CMK (cell line): ENCODE measurements around the gene C10orf95.
"Not testable (repeated sequence)": the region's sequence is repeated elsewhere in the genome, so short reads cannot be mapped to it uniquely, and the experiment has no call there.

ENCODE experiments used
- DNase-seq: peaks from one replicate; pipeline ENCODE4 v3.0.0-alpha.2; 2010; ENCODE audit warnings: low read depth

C10orf95 gene, protein sequence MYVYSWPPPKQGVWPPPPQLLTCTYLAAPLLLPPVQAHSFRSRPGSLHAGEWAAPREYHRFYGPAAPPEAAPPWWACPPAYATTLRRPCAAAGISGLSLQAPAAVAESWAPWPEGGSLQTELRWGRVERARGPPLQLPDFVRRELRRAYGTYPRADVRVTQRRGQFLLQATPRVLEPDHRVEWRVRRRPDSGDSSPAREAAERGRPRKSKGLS

DNA sequence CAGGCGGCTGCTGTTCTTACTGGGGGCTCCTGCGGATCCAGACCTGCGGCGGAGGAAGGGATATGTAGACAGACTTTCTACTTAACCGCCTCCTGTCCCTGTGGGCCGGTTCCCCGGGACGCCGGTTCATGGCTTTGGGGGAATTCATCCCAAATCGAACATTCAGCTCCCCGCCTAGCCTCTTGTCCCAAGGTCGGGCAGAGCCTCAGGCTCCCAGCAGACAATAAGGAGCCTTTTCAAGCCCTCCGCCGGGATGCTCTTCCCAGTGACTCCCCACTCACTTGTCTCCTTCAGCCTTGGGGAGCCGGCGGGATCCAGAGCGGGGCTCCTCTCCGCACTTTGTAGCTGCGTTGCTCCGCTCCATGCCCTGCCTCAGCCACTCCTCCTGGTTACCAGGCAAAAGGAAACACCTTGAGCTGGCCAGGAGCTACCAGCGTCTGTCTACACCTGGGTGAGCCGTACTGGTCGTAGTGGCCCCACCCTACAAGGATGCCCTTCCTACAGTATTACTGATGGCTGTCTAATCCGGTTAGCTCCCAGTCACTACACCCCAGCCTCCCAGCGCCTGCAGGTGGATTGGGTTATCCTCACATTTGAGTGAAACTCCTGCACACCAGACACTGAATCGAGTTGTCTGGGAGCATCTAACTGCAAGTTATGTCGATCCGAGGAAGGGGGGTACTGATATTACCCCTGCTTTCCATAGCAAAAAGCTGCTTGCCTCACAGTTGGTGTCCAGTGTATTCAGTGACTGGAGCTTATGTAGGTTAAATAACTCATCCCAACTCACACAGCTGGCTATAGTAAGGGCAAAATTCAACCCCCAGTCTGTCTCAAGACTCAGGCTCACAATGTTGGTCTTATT, at the start of gene C10orf95:
C10orf95 (minus strand) TSS at position 439 of the 865 bp plus-strand sequence. CDS start 450 bp downstream, outside the sequence.
- no peak for DNase-seq

DNA sequence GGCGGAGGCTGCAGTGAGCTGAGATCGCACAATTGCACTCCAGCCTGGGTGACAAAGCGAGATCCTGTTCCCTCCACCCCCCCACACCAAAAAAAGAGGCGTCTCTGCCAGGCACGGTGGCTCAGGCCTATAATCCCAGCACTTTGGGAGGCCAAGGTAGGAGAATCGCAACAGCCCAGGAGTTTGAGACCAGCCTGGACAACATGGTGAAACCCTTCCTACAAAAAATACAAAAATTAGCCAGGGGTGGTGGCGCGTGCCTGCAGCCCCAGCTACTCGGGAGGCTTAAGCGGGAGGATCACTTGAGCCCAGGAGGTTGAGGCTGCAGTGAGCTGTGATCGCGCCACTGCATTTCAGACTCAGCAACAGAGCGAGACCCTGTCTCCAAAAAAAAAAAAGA, 49.3 kb upstream of the C10orf95 start:
- DNase-seq: not testable (repeated sequence)

DNA sequence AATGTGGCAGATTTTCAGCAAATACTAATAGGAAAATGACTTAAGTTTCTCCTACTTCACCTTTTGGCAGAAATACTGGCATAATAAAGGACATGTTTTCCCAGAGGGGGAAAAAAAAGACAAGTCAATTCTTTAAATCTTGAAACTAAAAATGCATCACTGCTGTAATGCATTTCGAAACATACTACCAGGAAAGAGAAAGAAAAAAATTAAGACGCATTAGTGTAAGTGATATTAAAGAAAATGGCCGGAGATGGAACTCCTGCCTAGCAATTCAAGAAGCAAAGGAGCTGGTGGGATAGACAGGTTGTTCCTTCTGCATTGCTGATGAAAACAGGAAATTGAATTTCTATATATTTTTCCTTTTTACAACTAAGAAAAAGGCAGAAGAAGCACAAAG, 48.0 kb upstream of the C10orf95 start:
- DNase-seq: no peak

DNA sequence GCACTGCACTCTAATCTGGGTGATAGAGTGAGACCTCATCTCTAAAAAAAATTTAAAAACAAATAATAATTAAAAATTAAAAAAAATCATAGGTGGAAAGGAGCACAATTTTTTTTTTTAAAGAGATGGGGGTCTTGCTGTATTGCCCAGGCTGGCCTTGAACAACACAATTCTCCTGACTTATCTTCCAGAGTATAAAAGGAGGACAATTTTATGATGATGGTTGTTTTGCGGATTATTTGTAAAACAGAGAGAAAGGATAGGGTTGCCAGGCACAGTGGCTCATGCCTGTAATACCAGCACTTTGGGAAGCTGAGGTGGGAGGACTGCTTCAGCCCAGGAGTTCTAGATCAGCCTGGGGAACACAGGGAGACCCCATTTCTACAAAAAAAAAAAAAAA, 46.2 kb upstream of the C10orf95 start:
- no peak for DNase-seq

DNA sequence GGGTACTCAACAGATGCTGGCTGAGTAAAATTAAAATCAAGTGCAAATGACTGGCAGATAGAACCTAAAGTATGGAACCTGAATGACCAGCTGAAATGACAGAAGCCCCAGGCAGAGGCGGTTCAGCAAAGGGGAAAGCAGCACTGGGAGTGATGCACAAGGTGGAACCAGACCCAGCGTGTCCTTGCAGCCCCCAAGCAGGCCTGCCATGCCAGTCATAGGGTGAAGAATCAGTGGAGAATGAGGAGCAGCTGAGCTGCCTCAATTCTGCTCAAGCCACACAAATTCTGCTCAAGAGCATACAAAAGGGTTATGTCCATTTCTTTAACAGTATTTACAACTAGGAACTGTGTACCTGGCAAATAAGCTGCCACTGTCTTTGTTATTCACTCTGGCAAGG, 42.4 kb upstream of the C10orf95 start:
- DNase-seq: no peak

DNA sequence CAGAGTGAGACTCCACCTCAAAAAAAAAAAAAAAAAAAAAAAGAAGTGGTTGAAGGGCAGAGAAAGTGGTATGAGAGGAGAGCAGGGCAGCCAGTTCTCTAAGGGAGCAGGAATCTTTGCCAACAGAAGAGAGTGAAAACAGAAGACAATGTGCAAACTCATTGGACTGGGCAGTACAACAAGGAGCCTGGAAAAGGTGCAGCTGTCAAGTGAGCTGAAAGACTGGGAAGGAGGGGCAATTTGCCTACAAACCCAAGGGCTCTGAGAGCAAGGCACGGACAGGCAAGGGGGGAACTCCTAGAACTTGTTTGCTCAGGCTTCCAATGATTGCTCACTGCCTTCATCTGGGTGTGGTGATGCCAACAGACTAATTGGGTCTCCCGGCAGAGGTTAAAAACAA, 41.6 kb upstream of the C10orf95 start:
- DNase-seq: no peak

DNA sequence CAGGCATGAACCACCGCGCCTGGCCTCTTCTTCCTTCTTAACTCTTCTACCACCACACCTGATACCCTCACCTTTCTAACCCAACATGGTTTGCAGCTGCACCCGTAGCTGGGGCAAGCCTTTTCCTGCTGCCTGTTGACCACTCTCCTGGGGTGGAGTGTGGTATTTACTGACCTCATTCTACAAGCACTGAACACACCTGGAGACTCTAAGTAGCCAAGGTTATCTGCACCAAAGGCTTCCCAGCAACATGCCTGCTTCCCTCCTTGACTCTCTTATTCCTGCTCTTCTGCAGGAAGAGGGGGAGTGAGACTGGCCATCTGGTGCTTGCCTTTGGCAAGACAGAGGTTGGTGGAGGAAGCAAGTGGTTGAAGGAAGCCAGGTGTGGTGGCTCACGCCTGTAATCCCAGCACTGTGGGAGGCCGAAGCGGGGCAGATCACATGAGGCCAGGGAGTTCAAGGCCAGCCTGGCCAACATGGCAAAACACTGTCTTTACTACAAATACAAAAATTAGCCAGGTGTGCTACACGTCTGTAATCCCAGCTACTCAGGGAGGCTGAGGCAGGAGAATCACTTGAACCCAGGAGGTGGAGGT, 41.1 kb upstream of the C10orf95 start:
- DNase-seq: no peak

DNA sequence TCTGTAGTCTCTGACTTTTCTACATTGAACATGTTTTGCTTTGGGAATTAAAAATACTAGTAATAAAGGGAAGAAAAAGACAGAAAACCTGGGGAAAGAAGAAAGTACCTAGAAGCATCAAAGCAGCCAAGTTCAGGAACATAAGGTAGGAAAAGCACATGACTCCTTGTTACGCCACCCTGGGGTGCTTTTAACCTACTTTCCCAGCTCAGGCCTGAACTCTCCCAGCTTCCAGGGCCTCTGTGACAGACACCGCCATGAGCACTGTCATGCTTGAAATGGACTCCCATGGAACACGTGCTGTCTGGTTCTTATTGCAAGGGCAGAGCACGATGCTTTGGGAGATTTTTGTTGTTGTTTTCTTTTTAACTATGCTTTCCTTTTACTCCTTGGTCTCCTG, 39.8 kb upstream of the C10orf95 start:
- no peak for DNase-seq

DNA sequence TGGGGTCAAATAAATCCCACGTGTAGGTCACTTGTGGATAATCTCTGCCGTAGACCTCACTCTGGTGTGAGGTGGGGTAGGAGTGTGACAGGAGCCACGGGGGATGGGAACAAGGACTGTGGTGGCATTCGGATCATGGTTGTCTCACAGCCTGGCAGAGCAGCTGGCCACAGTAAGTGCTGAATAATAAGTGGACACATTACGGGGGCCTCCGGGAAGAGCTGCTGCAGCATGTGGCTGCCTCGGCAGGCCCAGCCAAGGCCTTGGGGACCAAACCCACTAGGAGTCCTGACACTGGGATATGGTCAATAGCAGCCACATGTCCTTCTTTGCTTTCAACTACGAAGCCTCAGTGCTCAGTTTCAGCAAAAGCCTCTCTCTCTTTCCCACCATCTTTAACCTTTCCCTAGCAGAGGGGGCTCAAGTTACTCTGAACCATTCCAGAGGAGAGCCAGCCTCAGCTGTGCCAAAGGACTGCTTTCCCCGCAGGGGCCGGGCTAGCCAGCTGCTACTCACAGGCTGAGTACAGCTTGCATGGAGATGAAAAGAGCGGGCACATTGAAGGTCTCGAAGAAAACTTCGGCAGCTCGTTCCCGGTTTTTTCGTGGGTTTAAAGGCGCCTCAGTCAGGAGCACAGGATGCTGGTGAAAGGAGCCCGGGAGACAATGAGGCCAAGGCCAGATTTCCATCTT, 33.9 kb upstream of the C10orf95 start:
- no peak for DNase-seq

DNA sequence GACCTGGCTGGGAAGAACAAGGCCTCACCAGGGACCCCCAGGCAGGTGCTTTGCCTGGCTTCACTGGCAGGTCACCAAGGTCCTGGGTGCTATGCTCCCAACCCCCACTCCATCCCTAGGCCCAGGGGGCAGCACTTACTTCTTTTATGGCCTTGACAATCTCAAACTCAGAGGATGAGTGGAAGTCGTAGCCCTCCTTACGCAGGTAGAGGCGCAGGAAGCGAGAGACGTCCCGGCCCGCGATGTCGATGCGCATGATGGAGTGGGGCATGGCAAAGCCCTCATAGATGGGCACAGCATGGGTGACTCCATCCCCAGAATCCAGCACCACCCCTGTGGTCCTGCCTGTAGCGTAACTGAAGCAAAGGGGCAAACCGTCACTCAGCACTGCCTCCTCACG, 32.7 kb upstream of the C10orf95 start:
- no peak for DNase-seq

DNA sequence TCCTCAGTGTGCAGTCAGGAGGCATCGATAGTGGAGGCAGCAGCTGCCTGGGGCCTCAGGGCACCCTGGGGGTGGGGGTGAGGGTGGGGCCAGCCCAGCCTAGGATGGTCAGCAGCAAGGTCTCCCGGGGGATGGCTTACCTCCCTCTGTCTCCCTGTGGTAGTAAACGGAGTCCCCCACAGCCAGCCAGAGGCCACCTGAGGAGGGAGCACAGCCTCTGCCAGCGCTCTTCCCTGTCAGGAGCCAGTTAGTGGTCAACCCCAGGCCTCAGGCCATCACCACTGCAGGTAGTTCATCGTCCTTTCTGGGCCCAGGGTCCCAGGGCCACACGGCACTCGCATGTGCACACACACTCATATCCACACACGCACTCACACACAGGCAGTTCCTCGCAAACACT, 29.1 kb upstream of the C10orf95 start:
- no peak for DNase-seq

DNA sequence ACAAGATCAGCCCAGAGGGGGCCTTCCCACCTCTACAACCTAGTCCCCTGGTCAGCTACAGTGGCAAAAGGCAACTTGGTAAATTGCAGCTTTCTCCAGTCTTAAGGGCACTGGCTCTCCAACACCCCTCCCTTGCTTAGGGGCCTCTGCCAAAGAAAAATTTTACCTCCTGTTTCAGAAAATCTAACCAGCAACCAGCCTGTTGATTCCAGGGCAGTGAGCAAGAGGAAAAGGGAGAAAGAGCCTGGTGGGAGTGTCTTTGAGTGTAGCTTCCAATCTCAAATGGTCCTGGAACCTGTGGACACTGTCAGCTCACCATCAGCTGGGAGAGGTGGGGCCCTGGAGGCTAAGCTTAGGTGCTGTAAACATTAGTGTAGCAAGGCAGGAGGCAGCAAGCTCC, 28.3 kb upstream of the C10orf95 start:
- no peak for DNase-seq

DNA sequence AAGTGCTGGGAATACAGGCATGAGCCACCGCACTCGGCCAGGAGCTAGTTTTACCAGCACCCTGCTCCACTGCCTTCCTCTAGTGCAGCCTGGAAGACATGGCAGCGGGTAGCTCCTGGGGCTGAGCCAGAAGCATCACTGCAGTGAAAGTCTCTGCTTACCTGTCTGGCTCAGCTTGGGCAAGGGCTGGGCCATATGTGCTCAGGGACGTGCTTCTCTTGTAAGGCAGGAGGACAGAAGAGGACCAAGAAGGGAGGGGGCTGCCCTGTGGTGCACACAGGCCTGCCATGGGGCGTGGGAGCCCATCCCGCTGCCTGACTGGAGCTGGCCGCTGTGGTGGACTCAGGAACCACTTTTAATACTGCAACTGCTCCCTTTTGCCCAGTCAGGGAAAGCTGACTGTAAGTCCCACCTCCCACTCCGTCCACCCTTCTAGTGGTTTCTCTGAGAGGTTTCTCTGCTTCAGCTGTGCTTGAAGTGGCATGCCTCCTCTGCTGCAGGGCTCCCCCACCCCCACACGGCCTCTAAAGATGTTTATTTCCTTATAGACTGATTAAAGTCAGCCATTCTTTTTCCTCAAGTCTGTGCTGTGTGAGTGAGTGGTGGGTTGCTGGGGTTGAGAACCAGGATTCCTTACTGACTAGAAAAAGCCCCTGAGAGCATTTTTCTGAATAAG, 25.3 kb upstream of the C10orf95 start:
- no peak for DNase-seq

DNA sequence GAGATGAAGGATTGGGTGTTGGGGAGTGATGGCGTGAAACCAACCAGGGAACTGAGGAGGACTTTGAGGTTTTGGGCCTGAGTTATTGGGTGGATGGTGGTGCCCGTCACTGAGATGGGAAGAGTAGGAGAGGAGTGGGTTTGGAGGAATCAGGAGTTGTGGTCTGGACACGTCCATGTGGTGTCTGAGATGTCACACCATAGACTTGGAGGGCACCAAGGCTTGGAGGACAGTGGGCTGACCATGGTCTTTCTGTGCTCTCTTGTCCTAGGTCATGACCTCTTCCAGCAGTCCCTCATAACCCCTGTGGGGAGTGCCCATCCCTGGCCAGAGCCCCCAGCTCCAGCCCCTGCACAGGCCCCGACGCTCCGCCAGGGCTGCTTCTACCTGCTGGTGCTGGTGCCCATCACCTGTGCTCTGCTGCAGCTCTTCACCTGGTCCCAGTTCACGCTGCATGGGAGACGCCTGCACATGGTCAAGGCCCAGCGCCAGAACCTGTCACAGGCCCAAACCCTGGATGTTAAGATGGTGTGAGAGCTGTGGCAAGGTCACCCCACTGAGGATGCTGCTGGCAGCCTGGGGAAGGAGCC, 24.2 kb upstream of the C10orf95 start:
- DNase-seq: no peak

DNA sequence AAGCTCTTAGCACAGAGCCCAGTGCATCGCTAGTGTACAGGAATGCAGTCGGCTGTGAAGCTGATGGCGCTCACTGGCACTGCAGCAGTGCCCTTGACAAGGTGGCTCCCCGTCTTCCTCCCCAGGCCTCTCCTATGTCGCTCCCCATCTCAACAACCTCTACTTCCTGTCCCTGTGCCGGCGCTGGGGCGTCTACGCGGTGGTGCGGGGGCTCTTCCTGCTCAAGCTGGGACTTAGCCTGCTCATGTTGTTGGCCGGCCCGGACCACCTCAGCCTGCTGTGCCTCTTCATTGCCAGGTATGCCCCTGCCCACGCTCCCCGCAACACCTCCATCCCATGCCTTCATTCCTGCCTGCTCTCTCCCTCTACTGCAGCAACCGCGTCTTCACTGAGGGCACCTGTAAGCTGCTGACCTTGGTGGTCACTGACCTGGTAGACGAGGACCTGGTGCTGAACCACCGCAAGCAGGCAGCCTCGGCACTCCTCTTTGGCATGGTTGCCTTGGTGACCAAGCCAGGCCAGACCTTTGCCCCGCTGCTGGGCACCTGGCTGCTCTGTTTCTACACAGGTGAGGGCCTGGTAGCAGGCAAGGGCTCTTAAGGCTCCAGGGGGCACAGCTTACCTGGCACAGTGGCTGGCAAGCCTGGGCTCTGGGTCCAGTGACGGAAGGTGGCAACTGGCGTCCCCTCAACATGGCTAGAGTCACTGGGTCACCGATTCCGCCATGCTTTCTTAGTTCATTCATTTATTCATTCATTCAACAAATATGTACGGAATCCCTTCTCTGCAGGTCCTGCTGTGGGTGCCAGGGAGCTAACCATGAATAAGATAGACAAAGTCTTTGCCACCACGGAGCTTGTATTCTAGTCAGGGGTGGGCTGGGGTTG, 22.3 kb upstream of the C10orf95 start:
- DNase-seq: no peak

DNA sequence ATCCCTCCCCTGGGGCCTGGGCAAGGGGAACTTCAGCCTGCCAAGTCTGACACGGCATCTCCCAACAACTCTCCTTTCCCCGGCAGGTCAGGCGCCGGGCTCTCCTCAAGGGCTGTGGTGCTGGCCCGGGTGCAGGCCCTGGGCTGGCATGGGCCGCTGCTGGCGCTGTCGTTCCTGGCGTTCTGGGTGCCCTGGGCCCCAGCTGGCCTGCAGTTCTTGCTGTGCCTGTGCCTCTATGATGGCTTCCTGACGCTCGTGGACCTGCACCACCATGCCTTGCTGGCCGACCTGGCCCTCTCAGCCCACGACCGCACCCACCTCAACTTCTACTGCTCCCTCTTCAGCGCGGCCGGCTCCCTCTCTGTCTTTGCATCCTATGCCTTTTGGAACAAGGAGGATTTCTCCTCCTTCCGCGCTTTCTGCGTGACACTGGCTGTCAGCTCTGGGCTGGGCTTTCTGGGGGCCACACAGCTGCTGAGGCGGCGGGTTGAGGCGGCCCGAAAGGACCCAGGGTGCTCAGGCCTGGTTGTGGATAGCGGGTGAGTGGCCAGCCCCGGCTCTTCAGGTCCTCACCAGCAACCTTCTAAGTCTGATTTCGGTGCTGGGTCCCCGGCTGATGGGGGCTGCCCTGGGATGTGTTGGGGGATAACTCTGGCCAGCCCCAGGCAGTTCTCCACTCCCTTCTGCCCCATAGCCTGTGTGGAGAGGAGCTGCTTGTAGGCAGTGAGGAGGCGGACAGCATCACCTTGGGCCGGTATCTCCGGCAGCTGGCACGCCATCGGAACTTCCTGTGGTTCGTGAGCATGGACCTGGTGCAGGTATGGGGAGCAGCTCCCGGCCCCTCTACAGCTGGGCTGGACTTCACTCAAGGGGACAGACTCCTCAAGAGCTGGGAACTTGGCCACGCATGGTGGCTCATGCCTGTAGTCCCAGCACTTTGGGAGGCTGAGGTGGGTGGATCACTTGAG, 19.5 kb upstream of the C10orf95 start:
- no peak for DNase-seq

DNA sequence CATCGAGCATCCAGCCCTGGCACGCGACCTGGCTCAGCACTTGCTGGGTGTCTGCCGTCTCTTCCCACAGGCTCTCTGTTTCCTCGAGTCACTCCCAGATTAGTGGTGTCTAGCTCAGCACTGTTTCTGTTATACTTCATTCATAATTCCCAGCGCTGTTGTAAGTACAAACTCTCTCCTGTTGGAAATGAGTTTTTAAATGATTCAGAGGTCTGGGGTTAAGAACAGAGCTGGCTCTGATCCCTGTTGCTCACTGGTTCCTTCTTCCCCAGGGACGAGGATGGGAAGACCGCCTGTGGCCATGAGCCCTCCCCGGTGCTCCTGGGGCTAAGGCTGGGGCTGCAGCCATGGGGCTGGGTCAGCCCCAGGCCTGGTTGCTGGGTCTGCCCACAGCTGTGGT, 17.3 kb upstream of the C10orf95 start:
- no peak for DNase-seq

DNA sequence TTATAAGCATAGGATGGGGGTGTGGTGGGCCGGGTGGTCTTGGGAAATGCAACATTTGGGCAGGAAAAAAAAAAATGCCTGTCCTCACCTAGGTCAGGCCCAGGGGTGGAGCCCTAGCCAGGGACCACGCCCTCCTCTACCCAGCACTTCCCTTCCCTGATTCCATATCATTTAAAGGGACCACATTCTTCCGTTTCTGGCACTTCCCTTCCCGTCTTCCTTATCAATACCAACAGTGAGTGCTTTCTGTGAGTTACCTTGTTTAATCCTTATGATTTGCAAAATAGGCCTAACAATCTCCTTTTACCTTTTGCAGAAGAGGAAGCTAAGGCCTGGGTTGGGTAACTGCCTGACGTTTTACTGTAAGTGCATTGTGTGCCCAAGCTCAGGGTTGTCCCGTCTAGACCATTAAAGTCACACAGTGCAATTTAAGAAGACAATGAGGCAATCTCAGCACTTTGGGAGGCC, 16.7 kb upstream of the C10orf95 start:
- DNase-seq: peak; percentile 76

DNA sequence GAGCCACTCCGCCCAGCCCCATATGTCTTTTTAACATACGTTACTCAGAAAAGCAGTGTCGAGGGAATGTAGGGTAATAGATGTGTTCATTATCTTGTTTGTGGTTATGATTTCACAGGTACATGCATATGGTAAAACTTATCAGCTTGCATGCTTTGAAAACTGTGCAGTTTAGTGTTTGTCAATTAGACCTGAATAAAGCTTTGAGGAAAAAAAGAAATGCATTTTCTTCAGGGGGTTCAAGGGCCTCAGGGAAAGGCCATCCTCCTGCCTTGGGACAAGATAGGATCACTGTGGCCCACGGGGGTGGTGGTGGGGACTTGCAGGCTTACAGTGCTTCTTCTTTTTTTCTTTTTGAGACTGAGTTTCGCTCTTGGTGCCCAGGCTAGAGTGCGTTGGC, 16.0 kb upstream of the C10orf95 start:
- no peak for DNase-seq
